AG09309 (cell line): ENCODE results near the gene POLQ.

ENCODE experiments used
- DNase-seq: peaks from one replicate; pipeline ENCODE4 v3.0.0-alpha.2; 2010; ENCODE audit warnings: low read depth
- H3K4me3 ChIP-seq: 2 replicates; pipeline ENCODE4 v1.5.1; 2011; ENCODE audit warnings: mild to moderate bottlenecking, low read depth, low read length, moderate library complexity; ENCODE audit not compliant: control insufficient read depth
- CTCF ChIP-seq: IDR thresholded peaks from 2 replicates; pipeline ENCODE4 v1.5.1; 2011; ENCODE audit warnings: mild to moderate bottlenecking, low read depth, low read length, inconsistent platforms; ENCODE audit not compliant: insufficient read depth, control insufficient read depth; ENCODE audit errors: missing control alignments

Gene POLQ

DNA sequence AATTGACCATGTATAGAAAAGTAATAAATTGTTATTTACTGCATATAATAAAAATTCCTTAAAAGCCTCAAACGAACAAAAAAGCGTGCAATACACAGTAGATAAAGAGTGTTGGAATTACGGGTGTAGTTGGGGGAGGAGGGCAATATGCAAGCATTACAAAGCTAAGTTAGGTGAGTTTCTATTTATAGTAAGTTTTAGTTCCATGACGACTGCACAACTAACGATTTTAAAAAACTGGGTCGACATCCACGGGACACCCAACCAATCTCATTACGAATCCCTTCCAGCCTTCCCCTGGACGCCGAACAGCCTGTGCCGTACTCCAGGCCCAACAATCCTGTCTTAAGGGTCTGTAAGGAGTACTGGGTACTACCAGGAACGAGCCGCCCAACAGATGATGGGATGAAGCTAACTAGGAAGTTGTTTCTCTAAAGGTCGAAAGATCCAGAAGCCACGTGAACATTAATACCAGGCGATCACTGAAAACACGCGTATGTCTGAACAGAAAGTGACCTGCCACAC, 677 bp downstream of the POLQ start:
- H3K4me3 ChIP-seq = peak overlapping the region; percentile 60
- no peak for DNase-seq
- no peak for TF ChIP-seq CTCF

- DNase-seq = no peak
- H3K4me3 ChIP-seq = no peak overlapping the region
- no peak for TF ChIP-seq CTCF
These were observed 2.9 kb downstream of the POLQ start for GRCh38 chr3:121542924-121543323.

- TF ChIP-seq CTCF = no peak
- no peak for DNase-seq
- no peak overlapping the region for H3K4me3 ChIP-seq
These were observed 14.5 kb downstream of the POLQ start for GRCh38 chr3:121531269-121531668.

- TF ChIP-seq CTCF = peak; percentile 56
- no peak for DNase-seq
- no peak overlapping the region for H3K4me3 ChIP-seq
These were observed 16.5 kb downstream of the POLQ start for GRCh38 chr3:121529308-121529707.

DNA sequence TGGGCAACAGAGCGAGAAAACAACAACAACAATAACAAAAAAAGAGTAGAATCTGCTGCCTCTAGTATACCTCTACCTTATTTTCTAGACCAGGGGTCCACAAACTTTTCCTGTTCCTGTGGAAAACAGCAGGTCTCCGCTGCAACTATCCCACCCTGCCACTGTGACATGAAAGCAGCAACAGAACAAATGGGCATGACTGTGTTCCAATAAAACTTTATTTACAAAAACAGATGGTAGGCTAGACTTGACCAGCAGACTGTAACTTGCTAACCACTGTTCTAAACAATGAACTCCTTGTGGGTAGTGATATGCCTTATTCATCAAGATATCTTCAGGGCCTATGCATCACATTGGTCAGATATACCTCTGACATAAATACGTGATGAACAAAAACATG, 25.3 kb downstream of the POLQ start:
- DNase-seq = no peak
- H3K4me3 ChIP-seq = no peak overlapping the region
- TF ChIP-seq CTCF = no peak

- TF ChIP-seq CTCF = no peak
- no peak for DNase-seq
- no peak overlapping the region for H3K4me3 ChIP-seq
These were observed 27.7 kb downstream of the POLQ start for GRCh38 chr3:121517953-121518655.
